Upper lobe of left lung (tissue), 4 donors: Measurements from ENCODE around the gene PDE6H.

ENCODE experiments used
- CTCF ChIP-seq, 6 experiments: fragments of 450-650 bp in 4 of 6; fragments of 200-600 bp in 2 of 6; sonication (generic) in 2 of 6; IDR thresholded peaks; one replicate each; pipeline ENCODE4 v1.5.1; 2016 to 2019; ENCODE audit warnings: antibody characterized with exemption in 6 of 6
- POLR2AphosphoS5 ChIP-seq, 2 donors: sonication (generic); formaldehyde crosslinking; IDR thresholded peaks; one replicate each; pipeline ENCODE4 v1.5.1; 2017; ENCODE audit warnings: antibody characterized with exemption in 2 of 2

- TF ChIP-seq CTCF (IDR thresholded peaks at IDR 0.05): no peak
- TF ChIP-seq POLR2AphosphoS5 (IDR thresholded peaks at IDR 0.05): no peak
Measured at GRCh38 chr12:15007551-15007950, 34.7 kb downstream of the PDE6H start.
